HL-60 (cell line): ENCODE data around the gene TSPOAP1.

Experiments
- DNase-seq, 2 experiments: peaks; one replicate each; pipeline ENCODE4 v3.0.0-alpha.2; 2010 to 2020; ENCODE audit warnings: low read depth in 1 of 2, low spot score in 1 of 2
- H3K27ac ChIP-seq: fragments of 250-450 bp; sonication (Bioruptor Pico); replicated peaks from 2 replicates; pipeline ENCODE4 v1.5.1; 2020; ENCODE audit warnings: mild to moderate bottlenecking, moderate library complexity
- H3K27me3 ChIP-seq: fragments of 250-450 bp; sonication (Bioruptor Pico); 2 replicates; pipeline ENCODE4 v1.5.1; 2021; ENCODE audit warnings: mild to moderate bottlenecking, moderate library complexity; ENCODE audit not compliant: insufficient read depth, poor library complexity, severe bottlenecking
- H3K4me3 ChIP-seq: replicated peaks from 2 replicates; pipeline ENCODE4 v1.5.1; 2011; ENCODE audit warnings: mild to moderate bottlenecking, control low read depth, low read length; ENCODE audit not compliant: insufficient read depth
- GABPA ChIP-seq: IDR thresholded peaks from 2 replicates; pipeline ENCODE4 v1.6.1; 2012; ENCODE audit warnings: low read depth
- POLR2AphosphoS5 ChIP-seq: IDR thresholded peaks from 2 replicates; pipeline ENCODE4 v1.6.1; 2012; ENCODE audit warnings: low read depth
- SPI1 ChIP-seq: IDR thresholded peaks from 2 replicates; pipeline ENCODE4 v1.6.1; 2012; ENCODE audit warnings: low read depth, mild to moderate bottlenecking, borderline replicate concordance
- TF ChIP-seq, protein P1 (sequence below): IDR thresholded peaks from 2 replicates; pipeline ENCODE4 v1.6.1; 2012; ENCODE audit warnings: low read depth; ENCODE audit not compliant: insufficient replicate concordance
- TF ChIP-seq, protein P2 (sequence below): IDR thresholded peaks from one replicate; pipeline ENCODE4 v1.5.1; 2011; ENCODE audit warnings: low read length, control low read depth, inconsistent platforms; ENCODE audit not compliant: insufficient read depth

The TSPOAP1 gene

DNA sequence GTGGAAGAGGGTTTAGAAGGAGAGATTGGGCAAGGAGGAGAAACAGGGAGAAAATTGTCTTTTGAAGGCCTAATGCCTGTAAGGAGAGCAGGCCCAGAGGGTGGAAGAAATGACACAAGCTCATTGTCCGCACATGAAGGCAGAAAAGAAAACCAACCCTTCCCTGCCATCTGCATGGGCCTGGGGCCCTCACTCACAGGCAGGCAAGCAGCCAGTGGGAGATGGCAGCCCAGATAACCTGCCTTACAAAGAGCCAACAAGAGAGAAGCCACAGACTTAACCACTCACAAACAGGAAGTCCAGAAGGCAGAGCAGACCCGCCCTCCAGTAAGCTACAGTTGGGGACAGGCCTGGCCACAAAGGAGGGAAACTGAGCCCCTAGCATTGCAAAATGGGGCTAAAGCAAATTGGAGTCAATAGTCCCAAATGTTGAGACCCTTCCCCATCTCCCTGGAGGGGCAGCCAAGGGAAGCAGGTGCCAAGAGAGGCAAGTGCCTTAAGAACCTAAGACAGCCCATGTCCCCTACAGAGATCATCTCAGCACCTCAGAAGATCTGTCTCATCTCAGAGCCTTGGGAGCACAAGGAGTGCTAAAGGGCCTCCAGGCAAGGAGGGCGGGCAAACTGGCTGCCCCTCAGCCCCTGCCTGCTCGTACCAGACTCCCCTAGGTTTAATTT, 7.3 kb upstream of the TSPOAP1 start:
- peak overlapping the region; percentile 100 for H3K27ac ChIP-seq
- H3K27me3 ChIP-seq: no peaks in the 10 kb centered on the region
- DNase-seq: peak; percentile 79 to 95
- TF ChIP-seq SPI1: peak; percentile 93
- TF ChIP-seq, protein P1, sequence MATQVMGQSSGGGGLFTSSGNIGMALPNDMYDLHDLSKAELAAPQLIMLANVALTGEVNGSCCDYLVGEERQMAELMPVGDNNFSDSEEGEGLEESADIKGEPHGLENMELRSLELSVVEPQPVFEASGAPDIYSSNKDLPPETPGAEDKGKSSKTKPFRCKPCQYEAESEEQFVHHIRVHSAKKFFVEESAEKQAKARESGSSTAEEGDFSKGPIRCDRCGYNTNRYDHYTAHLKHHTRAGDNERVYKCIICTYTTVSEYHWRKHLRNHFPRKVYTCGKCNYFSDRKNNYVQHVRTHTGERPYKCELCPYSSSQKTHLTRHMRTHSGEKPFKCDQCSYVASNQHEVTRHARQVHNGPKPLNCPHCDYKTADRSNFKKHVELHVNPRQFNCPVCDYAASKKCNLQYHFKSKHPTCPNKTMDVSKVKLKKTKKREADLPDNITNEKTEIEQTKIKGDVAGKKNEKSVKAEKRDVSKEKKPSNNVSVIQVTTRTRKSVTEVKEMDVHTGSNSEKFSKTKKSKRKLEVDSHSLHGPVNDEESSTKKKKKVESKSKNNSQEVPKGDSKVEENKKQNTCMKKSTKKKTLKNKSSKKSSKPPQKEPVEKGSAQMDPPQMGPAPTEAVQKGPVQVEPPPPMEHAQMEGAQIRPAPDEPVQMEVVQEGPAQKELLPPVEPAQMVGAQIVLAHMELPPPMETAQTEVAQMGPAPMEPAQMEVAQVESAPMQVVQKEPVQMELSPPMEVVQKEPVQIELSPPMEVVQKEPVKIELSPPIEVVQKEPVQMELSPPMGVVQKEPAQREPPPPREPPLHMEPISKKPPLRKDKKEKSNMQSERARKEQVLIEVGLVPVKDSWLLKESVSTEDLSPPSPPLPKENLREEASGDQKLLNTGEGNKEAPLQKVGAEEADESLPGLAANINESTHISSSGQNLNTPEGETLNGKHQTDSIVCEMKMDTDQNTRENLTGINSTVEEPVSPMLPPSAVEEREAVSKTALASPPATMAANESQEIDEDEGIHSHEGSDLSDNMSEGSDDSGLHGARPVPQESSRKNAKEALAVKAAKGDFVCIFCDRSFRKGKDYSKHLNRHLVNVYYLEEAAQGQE: no peak
- peak; percentile 72; the same call in 1 of the 2 replicates for TF ChIP-seq POLR2AphosphoS5
- peak overlapping the region; percentile 72 for H3K4me3 ChIP-seq

DNA sequence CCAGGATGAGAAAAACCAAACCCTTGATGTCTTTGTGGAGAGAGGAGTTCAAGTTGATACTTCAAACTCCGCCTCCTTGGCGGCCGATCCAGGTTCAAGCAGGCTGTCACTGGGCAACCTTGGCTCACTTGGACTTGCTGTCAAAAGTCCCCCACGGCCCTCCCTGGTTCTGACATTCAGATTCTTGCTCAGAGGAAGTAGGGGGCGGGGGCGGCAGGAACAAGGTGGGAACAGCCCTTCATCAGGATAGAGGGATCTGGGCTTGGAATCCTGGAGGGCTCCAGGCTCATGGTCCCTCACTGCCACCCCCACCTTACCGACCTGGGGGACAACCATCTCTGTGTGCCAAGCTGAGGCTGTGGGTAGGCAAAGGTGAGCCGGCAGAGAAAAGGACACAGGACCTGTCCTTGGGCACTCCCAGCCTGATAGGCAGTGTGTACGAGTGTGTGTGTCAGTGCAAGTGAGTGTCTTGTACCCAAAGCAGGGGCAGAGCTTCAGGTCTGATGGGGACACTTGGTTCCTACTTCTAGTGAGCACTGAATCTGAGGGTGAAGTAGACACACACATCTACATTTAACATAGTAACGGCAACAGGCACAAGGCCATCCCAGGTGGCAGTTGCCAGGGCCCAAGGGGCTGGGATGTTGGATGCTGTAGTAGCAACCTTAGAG, 6.6 kb upstream of the TSPOAP1 start:
- Histone ChIP-seq H3K4me3 (peak overlapping the region; percentile 72), H3K27ac (peak overlapping the region; percentile 100), H3K27me3 (no peaks in the 10 kb centered on the region)
- TF ChIP-seq SPI1 (no peak), POLR2AphosphoS5 (peak; percentile 89)
- DNase-seq: peak; percentile 78 to 83

DNA sequence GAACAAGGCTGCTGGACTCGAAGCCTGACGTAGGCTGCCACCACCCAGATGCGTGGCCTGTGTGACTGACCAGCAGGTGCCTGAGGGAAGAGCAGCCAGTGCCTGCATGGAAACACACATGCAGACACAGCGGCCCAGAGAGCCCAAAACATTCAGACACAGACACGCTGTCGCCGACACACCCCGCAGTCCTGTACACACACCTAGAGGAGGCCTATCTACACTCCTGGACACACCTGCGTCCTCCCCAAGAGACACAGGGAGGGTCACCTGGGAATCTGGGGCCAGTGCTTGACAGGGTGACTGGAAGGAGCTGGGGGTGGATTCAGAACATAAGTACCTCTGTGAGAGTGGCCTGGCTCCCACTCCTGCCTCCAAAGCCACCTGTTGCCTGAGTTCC, 6.1 kb upstream of the TSPOAP1 start:
- Histone ChIP-seq H3K27ac (peak overlapping the region; percentile 100), H3K4me3 (peak overlapping the region; percentile 72), H3K27me3 (no peaks in the 10 kb centered on the region)
- DNase-seq: peak in 1 of 2 experiments; percentile 36
- TF ChIP-seq, protein P1: no peak
- TF ChIP-seq SPI1 (no peak), GABPA (no peak)
- TF ChIP-seq, protein P2, sequence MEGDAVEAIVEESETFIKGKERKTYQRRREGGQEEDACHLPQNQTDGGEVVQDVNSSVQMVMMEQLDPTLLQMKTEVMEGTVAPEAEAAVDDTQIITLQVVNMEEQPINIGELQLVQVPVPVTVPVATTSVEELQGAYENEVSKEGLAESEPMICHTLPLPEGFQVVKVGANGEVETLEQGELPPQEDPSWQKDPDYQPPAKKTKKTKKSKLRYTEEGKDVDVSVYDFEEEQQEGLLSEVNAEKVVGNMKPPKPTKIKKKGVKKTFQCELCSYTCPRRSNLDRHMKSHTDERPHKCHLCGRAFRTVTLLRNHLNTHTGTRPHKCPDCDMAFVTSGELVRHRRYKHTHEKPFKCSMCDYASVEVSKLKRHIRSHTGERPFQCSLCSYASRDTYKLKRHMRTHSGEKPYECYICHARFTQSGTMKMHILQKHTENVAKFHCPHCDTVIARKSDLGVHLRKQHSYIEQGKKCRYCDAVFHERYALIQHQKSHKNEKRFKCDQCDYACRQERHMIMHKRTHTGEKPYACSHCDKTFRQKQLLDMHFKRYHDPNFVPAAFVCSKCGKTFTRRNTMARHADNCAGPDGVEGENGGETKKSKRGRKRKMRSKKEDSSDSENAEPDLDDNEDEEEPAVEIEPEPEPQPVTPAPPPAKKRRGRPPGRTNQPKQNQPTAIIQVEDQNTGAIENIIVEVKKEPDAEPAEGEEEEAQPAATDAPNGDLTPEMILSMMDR: no peak

DNA sequence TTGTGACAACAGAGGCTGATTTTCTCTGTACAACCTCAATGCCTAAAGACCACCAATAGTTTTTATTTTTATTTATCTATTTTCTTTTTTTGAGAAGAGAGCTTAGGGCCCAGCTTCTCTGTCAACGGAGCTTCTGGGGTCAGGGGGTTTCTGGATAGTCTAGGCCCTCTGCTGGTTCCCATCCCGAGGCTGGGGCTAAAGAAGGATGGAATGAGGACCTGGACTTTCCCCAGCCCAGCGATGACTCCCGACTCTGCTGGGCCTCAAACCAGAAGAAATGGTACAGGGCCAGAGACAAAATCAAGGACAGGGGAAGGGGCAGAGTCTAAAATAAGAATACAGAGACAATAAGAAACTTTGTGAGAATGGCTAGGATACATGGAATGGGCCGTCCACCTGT, 5.7 kb upstream of the TSPOAP1 start:
- H3K27ac ChIP-seq: peak overlapping the region; percentile 100
- no peaks in the 10 kb centered on the region for H3K27me3 ChIP-seq
- H3K4me3 ChIP-seq: peak overlapping the region; percentile 72
- DNase-seq: no peak
- TF ChIP-seq, protein P1: no peak
- TF ChIP-seq GABPA (no peak), SPI1 (no peak), POLR2AphosphoS5 (no peak)
- TF ChIP-seq, protein P2: no peak
